RPMI7951 (cell line): ENCODE measurements around the gene OR51A4. TPM values are rescaled to one million over a fixed set of nuclear protein-coding genes. Genes with fewer than 3 reads are reported as not detected.
"Not testable (repeated sequence)": the region's sequence is repeated elsewhere in the genome, so short reads cannot be mapped to it uniquely, and the experiment has no call there.

Experiments used
- DNase-seq: peaks from one replicate; pipeline ENCODE4 v3.0.0-alpha.2; 2012; ENCODE audit warnings: low read depth
- total RNA-seq: library from RNA; depleted of rRNA; stranded (reverse); fragments of >200 nt; shearing (Covaris generic); gene quantifications from 2 replicates; pipeline ENCODE4 v1.2.3, GENCODE V29; 2014; rRNA removed

The OR51A4 gene
- not detected in 2 replicates for total RNA-seq

GRCh38 chr11:4947505-4947904 lies at the start of gene OR51A4:
Gene OR51A4, minus strand, starts transcription at chr11:4947605. Its CDS starts 505 bp downstream, at chr11:4947100.
- no peak for DNase-seq

- no peak for DNase-seq
Observed at GRCh38 chr11:4994551-4994950, 47.1 kb upstream of the OR51A4 start, which contains the start of gene OR51L1. Gene OR51L1, plus strand, starts transcription at chr11:4994851. Its CDS starts 4,132 bp downstream, at chr11:4998983.

- DNase-seq = no peak
Observed at GRCh38 chr11:4991060-4991459, 43.7 kb upstream of the OR51A4 start.

GRCh38 chr11:4983841-4984240 lies 36.4 kb upstream of the OR51A4 start:
- DNase-seq = no peak

GRCh38 chr11:4982678-4983077 lies 35.3 kb upstream of the OR51A4 start:
- DNase-seq = no peak

- DNase-seq = no peak
Observed at GRCh38 chr11:4979036-4979435, 31.6 kb upstream of the OR51A4 start.

- DNase-seq = no peak
Observed at GRCh38 chr11:4975436-4975835, 28.0 kb upstream of the OR51A4 start.

- no peak for DNase-seq
Observed at GRCh38 chr11:4962816-4963215, 15.4 kb upstream of the OR51A4 start.

GRCh38 chr11:4960877-4961276 lies 13.5 kb upstream of the OR51A4 start:
- DNase-seq = no peak

- no peak for DNase-seq
Observed at GRCh38 chr11:4957396-4957795, 10.0 kb upstream of the OR51A4 start.

GRCh38 chr11:4955613-4956012 lies 8.2 kb upstream of the OR51A4 start, which contains the start of gene OR51A2:
Gene OR51A2, minus strand, starts transcription at chr11:4955713. Its CDS starts 0 bp downstream, at chr11:4955713.
- not testable (repeated sequence) for DNase-seq

- no peak for DNase-seq
Observed at GRCh38 chr11:4936745-4937144, 10.7 kb downstream of the OR51A4 start.

GRCh38 chr11:4932751-4933150 lies 14.7 kb downstream of the OR51A4 start:
- no peak for DNase-seq

- DNase-seq = no peak
Observed at GRCh38 chr11:4926608-4927007, 20.8 kb downstream of the OR51A4 start.

- DNase-seq = no peak
Observed at GRCh38 chr11:4924239-4924638, 23.2 kb downstream of the OR51A4 start, which contains the start of gene OR51G1. Gene OR51G1, minus strand, starts transcription at chr11:4924339. Its CDS starts 0 bp downstream, at chr11:4924339.

- no peak for DNase-seq
Observed at GRCh38 chr11:4922304-4922703, 25.1 kb downstream of the OR51A4 start.

- no peak for DNase-seq
Observed at GRCh38 chr11:4921796-4922195, 25.6 kb downstream of the OR51A4 start.

- no peak for DNase-seq
Observed at GRCh38 chr11:4919250-4919649, 28.2 kb downstream of the OR51A4 start, which contains the start of gene OR51G2. Gene OR51G2, minus strand, starts transcription at chr11:4919350. Its CDS starts 3,687 bp downstream, at chr11:4915663.

GRCh38 chr11:4916581-4916980 lies 30.8 kb downstream of the OR51A4 start:
- DNase-seq = no peak

- DNase-seq = no peak
Observed at GRCh38 chr11:4903484-4903883, 43.9 kb downstream of the OR51A4 start, which contains the start of gene OR51A7. Gene OR51A7, plus strand, starts transcription at chr11:4903783. Its CDS starts 3,587 bp downstream, at chr11:4907370.
